B cell (primary cell): Measurements from ENCODE around the gene NR2E3. TPM values are rescaled to one million over a fixed set of nuclear protein-coding genes. Genes with fewer than 3 reads are reported as not detected.

ENCODE experiments used
- ATAC-seq: fragments of 200-7000 bp; cut with Tn5 transposase; one replicate; pipeline ENCODE4 v1.10.0; 2021; ENCODE audit warnings: low read depth, mild to moderate bottlenecking, moderate number of reproducible peaks, moderate library complexity
- CTCF ChIA-PET: fragments of 350-600 bp; sonication (Branson Sonifier 250); formaldehyde crosslinking; loops from one replicate; lab custom pipeline; 2021; ENCODE audit warnings: antibody characterized with exemption, inconsistent platforms; lab: Charles Lee
- POLR2A ChIA-PET: fragments of 350-600 bp; sonication (Branson Sonifier 250); formaldehyde crosslinking; loops from one replicate; lab custom pipeline; 2021; ENCODE audit warnings: antibody characterized with exemption; lab: Charles Lee
- DNase-seq: peaks from one replicate; pipeline ENCODE4 v3.0.0; 2013
- H2AFZ ChIP-seq: 2 replicates; pipeline ENCODE4 v1.6.1; 2012; ENCODE audit warnings: mild to moderate bottlenecking, low read depth, low read length; ENCODE audit not compliant: insufficient read depth, poor library complexity, severe bottlenecking
- H3K27ac ChIP-seq, 2 donors: 1 replicate in 1 of 2; 2 replicates in 1 of 2; pipeline ENCODE4 v1.5.1; 2012 to 2013; ENCODE audit warnings: low read length in 2 of 2, mild to moderate bottlenecking in 2 of 2, moderate library complexity in 1 of 2
- H3K27me3 ChIP-seq, 4 experiments: fragments of 200-600 bp in 1 of 4; sonication (generic) in 1 of 4; replicated peaks in 1 of 4; 1 replicate in 2 of 4; 2 replicates in 2 of 4; pipeline versions ENCODE4 v1.6.1 to v1.7.0; 2013 to 2016; ENCODE audit warnings: low read length in 3 of 4, mild to moderate bottlenecking in 2 of 4, mixed read lengths in 1 of 4, moderate library complexity in 1 of 4; ENCODE audit not compliant: insufficient read depth in 4 of 4, control insufficient read depth in 3 of 4; ENCODE audit errors: control extremely low read depth in 1 of 4
- H3K36me3 ChIP-seq, 2 experiments: replicated peaks in 1 of 2; 1 replicate in 1 of 2; 2 replicates in 1 of 2; pipeline versions ENCODE4 v1.6.1 to v1.7.1; 2013; ENCODE audit warnings: low read length in 1 of 2; ENCODE audit not compliant: insufficient read depth in 2 of 2, control insufficient read depth in 1 of 2; ENCODE audit errors: control extremely low read depth in 1 of 2, extremely low read depth in 1 of 2
- H3K4me1 ChIP-seq, 2 donors: fragments of 200-600 bp in 1 of 2; sonication (generic) in 1 of 2; 1 replicate in 1 of 2; 2 replicates in 1 of 2; pipeline versions ENCODE4 v1.5.1 to v1.6.1; 2013 to 2017; ENCODE audit warnings: low read length in 2 of 2; ENCODE audit not compliant: control insufficient read depth in 2 of 2, insufficient read depth in 2 of 2
- H3K4me2 ChIP-seq: replicated peaks from 2 replicates; pipeline ENCODE3; 2012; ENCODE audit warnings: mild to moderate bottlenecking, low read depth, low read length; ENCODE audit not compliant: poor library complexity, severe bottlenecking
- H3K4me3 ChIP-seq, 5 experiments: fragments of 200-600 bp in 1 of 5; sonication (generic) in 1 of 5; 1 replicate in 3 of 5; 2 replicates in 2 of 5; pipeline versions ENCODE4 v1.5.1 to v1.7.0; 2011 to 2016; ENCODE audit warnings: low read length in 4 of 5, mild to moderate bottlenecking in 4 of 5, low read depth in 2 of 5, control low read depth in 1 of 5, moderate library complexity in 1 of 5; ENCODE audit not compliant: insufficient read depth in 1 of 5; ENCODE audit errors: control extremely low read depth in 1 of 5, extremely low read depth in 1 of 5
- H3K79me2 ChIP-seq: fragments of 200-600 bp; sonication (generic); one replicate; pipeline ENCODE4 v1.6.0; 2016; ENCODE audit warnings: low read length; ENCODE audit not compliant: control insufficient read depth, insufficient read depth
- H3K9ac ChIP-seq: fragments of 200-600 bp; sonication (generic); 2 replicates; pipeline ENCODE4 v1.6.1; 2017; ENCODE audit warnings: mild to moderate bottlenecking, low read length, moderate library complexity
- H3K9me3 ChIP-seq, 3 donors: one replicate each; pipeline versions ENCODE4 v1.6.1 to v1.7.1; 2013; ENCODE audit warnings: low read length in 2 of 3; ENCODE audit not compliant: control insufficient read depth in 2 of 3, insufficient read depth in 1 of 3; ENCODE audit errors: control extremely low read depth in 1 of 3
- H4K20me1 ChIP-seq: 2 replicates; pipeline ENCODE4 v1.6.0; 2012; ENCODE audit warnings: mild to moderate bottlenecking, low read length; ENCODE audit not compliant: insufficient read depth, control insufficient read depth, poor library complexity, severe bottlenecking
- H3K27ac Mint-ChIP-seq: one replicate; pipeline ENCODE4 v1.8.0; 2021; ENCODE audit warnings: mixed read lengths
- H3K27me3 Mint-ChIP-seq: one replicate; pipeline ENCODE4 v1.8.0; 2021; ENCODE audit warnings: mixed read lengths
- H3K4me1 Mint-ChIP-seq: one replicate; pipeline ENCODE4 v1.8.0; 2021; ENCODE audit warnings: mixed read lengths
- H3K4me3 Mint-ChIP-seq: one replicate; pipeline ENCODE4 v1.8.0; 2021; ENCODE audit warnings: mixed read lengths
- H3K9me3 Mint-ChIP-seq: one replicate; pipeline ENCODE4 v1.8.0; 2022; ENCODE audit warnings: mixed read lengths; ENCODE audit not compliant: insufficient read depth
- CTCF ChIP-seq: fragments of 200-600 bp; IDR thresholded peaks from one replicate; pipeline ENCODE4 v1.8.0; 2022; ENCODE audit warnings: antibody characterized with exemption, mild to moderate bottlenecking
- EZH2 ChIP-seq: IDR thresholded peaks from 2 replicates; pipeline ENCODE4 v1.6.1; 2012; ENCODE audit warnings: borderline replicate concordance, low read depth, mild to moderate bottlenecking, moderate library complexity, low read length; ENCODE audit not compliant: insufficient read depth, poor library complexity, severe bottlenecking
- WGBS: methylation state at CpG from one replicate; pipeline ENCODE4 v1.1.5; 2013; ENCODE audit warnings: missing lambda C conversion rate; ENCODE audit not compliant: insufficient coverage; 5-methylcytosine and 5-hydroxymethylcytosine counted together
- intact Hi-C: fragments of 100-400 bp; cut with micrococcal nuclease; formaldehyde crosslinking; loops from one replicate; pipeline ENCODE4 v1.10.0; 2022
- polyA plus RNA-seq: library from polyadenylated mRNA; depleted of rRNA; stranded (reverse); fragments of >200 nt; gene quantifications from 2 replicates; pipeline ENCODE4 v1.2.3, GENCODE V29; 2012
- total RNA-seq, 2 donors: library from RNA; stranded (reverse); fragments of 120-200 nt in 1 of 2; gene quantifications; 1 replicate in 1 of 2; 2 replicates in 1 of 2; pipeline versions ENCODE4 v1.2.3 to v1.2.4, GENCODE V29; 2013 to 2022

NR2E3 gene
- total and polyA plus RNA-seq, 2 donors (not counting 1 experiment from before 2014, with no cell fraction given): not detected

GRCh38 chr15:71812966-71813722, 2.8 kb downstream of the NR2E3 start:
- Histone ChIP-seq H3K4me3 (no peak overlapping the region), H3K79me2 (no peaks in the 10 kb centered on the region), H3K4me1 (no peaks in the 10 kb centered on the region), H3K36me3 (no peaks in the 10 kb centered on the region), H3K27me3 (no peaks in the 10 kb centered on the region), H2AFZ (no peak overlapping the region), H4K20me1 (no peaks in the 10 kb centered on the region), H3K9me3 (peaks cover 0 to 3% (median 0%) of the 10 kb centered on the region in 3 donors), H3K27ac (no peak overlapping the region), H3K9ac (no peak overlapping the region), H3K4me2 (no peak overlapping the region)
- no peaks in the 10 kb centered on the region for H3K4me1 Mint-ChIP-seq
- H3K27ac Mint-ChIP-seq: no peak overlapping the region
- ChIA-PET POLR2A (no interaction called here), CTCF (no interaction called here)
- intact Hi-C loops: no loop called here
- no peak overlapping the region for H3K4me3 Mint-ChIP-seq
- no peak for DNase-seq
- TF ChIP-seq EZH2: no peak
- TF ChIP-seq CTCF: no peak
- H3K27me3 Mint-ChIP-seq: no peaks in the 10 kb centered on the region
- no peaks in the 10 kb centered on the region for H3K9me3 Mint-ChIP-seq
- ATAC-seq: no peak
- 93% methylated on average over 16 of the region's 16 CpGs for WGBS

- Histone ChIP-seq H3K36me3 (no peaks in the 10 kb centered on the region), H3K4me2 (no peak overlapping the region), H3K4me3 (no peak overlapping the region), H3K27me3 (no peaks in the 10 kb centered on the region), H4K20me1 (no peaks in the 10 kb centered on the region), H3K4me1 (no peaks in the 10 kb centered on the region), H3K9me3 (peaks cover 0 to 6% (median 0%) of the 10 kb centered on the region in 3 donors), H2AFZ (no peak overlapping the region), H3K27ac (no peak overlapping the region), H3K9ac (no peak overlapping the region), H3K79me2 (no peaks in the 10 kb centered on the region)
- TF ChIP-seq EZH2 (no peak), CTCF (no peak)
- POLR2A ChIA-PET: no interaction called here
- 90% methylated on average over 8 of the region's 9 CpGs for WGBS
- Mint-ChIP-seq H3K4me3 (no peak overlapping the region), H3K27me3 (no peaks in the 10 kb centered on the region), H3K27ac (no peak overlapping the region), H3K9me3 (no peaks in the 10 kb centered on the region), H3K4me1 (no peaks in the 10 kb centered on the region)
- no peak for DNase-seq
- intact Hi-C loops: no loop called here
- CTCF ChIA-PET: no interaction called here
- no peak for ATAC-seq
Observed at GRCh38 chr15:71813723-71814470, 3.5 kb downstream of the NR2E3 start.
